Effector CD8-positive, alpha-beta T cell (primary cell): ENCODE measurements around the gene PSMD11.

Source experiments
- DNase-seq: peaks from one replicate; lab custom pipeline; 2025; lab: John Stamatoyannopoulos, UW

PSMD11 gene

DNA sequence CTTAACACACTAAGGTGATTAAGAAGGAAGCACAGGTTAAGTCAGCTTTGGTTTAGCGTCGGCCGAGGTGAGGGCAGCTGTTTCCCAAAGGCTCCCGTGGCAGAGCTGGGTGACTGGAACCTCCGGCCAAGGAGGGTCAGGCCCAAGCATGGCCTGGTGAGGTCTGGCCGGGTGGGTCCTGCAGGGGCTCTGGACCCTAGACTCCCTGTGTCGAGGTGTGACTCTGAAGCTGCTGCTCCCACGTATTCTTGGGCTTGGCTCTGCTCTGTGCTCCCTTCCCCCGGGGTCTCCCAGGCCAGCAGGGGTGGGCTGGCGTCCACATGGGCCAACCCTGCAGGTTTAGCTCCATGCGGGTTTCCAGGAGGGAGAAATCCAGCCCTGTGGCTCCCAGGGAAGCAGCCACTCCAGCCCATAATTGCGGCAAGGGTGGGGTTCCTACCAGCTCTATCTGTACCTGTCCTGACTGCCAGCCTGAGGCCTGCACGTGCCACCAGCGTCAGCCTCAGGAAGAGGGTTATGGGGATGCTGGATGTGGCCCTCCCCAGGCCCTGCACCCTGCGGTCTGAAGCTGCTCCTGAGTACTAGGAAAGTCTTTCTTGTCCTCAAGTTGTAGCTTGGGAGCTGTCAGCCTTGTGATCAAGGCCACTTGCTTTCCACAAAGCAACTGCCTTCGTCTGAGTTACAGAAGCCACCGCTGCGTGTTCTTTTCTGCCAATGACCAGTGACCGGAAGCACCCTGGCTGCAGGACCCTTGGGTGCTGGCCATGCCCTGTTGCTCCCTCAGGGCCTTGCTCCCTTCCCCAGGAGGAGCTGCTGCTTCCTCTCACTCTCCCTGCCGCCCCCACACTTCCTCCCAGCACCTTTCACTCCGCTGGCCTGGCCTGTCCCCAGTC lies 47.3 kb downstream of the PSMD11 start:
- no peak for DNase-seq

DNA sequence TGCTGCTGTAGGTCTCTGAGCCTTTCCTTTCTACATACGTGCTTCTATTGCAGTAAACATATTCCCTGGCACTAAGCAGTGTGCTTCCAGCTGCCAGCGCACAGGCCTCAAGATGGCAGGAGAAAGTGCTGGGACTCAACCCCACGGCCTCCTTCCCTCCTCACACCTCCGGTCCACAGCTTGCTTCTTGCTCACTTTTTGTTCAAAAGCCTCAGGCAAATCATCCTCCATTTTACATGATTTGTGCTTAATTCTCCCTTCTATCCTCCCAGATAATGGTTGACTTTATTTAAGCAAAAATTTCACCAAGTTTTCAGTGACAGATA lies 47.9 kb downstream of the PSMD11 start:
- DNase-seq = no peak

DNA sequence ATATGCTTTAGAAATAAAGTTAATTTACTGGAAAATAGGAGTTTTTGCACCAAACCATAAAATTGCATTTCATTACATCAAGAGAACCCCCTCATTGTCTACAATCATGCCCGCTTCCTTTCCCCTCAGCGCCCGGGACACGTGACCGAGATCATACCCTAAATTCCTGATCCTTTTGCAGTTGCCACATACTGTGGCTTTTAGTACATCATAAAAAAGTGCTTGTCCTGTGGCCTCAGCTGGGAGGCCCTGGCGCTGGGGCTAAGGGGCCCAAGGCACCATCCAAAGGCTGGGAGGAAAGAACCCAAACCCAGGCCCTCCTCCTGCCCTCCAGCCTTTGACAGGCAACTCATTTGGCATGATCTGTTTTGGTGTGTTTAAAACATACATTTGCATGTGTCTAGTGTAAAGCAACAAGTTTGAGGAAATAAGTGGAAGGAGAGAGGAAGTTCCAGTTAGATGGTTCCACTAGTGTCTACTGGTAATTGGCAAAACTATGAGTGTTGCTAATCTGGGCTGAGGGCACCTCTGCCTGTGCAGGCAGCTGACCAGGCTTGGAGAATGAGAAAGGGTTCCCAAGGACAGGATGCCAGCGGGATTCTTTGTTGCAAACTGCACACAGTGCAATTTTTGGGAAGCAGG lies 48.5 kb downstream of the PSMD11 start:
- DNase-seq = no peak

DNA sequence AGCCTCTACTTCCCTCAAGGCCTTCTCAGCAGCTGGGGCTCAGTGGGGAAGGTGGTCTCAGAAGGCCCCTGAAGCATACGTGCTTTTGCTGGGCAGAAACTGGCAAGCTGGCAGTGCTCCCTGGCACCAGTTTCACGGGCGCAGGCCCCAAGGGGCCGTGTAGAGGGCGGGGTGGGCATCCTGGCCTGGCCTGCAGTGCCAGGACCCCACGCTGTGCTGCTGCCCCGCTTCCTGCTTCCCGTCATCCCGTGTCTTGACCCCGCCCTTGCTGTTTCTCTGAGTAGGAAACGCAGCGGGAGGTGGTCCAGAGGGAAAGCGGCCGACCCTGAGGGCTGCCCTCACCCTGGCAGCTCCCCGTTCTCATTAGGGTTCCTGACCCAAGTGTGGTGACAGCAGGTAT lies 49.3 kb downstream of the PSMD11 start:
- DNase-seq = no peak

DNA sequence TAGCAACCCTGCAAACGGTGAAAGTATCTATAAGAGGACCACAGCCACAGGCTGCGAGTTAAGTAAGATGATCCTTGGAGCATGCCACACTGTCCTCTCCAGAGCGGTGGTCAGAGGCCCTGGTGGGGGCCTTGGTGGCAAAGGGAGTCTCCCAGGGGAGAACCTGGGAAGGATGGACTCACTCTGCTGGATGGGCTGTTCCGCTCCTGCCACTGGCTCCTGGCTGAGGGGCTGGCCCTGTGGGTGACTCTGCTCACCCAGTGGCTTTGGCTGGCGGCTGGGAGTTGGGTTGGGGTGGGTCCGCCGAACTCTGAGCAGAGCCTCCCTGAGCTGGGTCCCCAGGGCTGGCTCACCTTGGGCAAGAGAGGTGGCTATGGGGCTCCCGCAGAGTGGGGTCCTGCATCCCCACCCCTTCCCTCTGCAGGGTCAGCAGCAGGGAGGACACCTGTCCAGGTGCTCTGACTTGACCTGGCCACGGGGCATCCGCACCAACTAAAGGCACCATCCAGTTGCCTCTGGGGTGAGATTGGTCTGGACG lies 49.7 kb downstream of the PSMD11 start:
- no peak for DNase-seq

DNA sequence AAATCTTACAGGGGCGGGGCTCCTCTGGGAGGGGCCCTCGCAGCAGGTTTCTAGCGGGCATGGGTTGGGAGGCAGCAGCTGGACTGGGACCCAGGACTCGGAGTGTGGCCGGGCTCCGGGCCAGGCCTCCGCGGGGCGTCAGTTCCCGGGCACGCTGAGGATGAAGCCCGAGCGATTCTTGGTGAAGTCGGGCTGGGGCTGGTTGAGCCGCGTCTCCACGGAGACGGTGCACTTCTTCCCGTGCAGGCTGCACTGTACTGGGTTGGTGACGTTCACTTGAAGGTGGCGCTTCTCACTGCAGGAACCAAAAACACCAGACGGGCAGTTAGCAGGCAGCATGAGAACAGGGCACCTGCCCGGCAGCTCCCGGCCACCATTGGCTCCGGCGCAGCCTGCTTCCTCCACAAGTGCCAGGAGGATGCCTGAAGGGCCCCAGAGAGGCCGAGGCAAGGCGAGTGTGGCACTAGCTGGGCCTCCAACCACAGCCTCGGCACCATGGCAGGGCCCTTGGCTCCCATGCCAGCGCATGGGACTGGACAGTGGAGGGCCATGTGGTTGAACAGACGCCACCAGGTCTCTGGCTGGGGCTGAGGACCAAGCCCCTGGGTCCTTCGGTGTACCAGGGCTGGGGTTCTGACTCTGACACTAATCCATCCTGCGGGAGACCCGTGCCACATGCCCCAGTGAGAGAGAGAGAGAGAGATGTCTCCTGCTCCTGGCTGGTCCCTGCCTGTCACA lies 50.5 kb downstream of the PSMD11 start:
- DNase-seq = no peak

DNA sequence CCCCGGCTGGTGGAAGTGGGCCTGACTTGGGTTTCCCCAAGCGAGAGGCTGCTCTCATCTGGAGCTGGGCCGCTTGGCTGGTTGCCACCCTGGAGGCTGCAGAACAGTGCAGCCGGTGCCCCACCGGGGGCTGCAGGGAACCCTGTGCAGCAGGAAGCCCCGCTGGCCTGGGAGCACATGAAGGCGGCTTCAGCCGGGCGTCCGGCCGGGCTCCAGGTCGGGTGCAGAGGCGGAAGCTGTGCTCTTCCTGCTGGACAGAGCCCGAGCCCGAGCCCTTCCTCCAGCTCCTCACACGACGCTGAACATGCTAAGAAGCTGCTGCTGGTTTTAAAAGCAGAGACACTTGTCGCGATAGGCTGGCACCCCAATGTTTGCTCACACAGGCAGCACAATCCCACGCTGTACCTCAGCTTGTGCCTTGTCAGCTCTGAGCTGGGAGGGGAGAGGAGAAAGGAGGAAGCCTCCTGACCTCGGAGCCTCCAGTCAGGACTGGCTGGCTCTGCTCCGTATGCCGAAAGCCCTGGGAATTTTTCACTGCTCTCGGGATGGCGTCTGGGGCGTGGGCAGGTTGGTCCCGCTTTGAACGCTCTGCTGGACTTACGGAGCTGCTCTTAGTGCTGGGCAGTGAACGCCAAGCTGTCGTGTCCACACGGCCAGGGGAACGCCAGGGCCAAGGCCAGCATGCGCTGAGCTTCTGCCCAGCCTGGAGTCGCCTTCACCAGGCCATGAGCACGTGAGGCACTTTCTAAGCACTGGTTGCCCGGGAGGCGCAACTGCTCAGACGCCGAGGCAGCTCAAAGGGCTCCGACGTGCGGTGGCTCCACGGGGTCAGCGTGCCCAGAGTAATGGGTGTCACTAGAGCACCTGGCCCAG lies 51.3 kb downstream of the PSMD11 start:
- DNase-seq = no peak

DNA sequence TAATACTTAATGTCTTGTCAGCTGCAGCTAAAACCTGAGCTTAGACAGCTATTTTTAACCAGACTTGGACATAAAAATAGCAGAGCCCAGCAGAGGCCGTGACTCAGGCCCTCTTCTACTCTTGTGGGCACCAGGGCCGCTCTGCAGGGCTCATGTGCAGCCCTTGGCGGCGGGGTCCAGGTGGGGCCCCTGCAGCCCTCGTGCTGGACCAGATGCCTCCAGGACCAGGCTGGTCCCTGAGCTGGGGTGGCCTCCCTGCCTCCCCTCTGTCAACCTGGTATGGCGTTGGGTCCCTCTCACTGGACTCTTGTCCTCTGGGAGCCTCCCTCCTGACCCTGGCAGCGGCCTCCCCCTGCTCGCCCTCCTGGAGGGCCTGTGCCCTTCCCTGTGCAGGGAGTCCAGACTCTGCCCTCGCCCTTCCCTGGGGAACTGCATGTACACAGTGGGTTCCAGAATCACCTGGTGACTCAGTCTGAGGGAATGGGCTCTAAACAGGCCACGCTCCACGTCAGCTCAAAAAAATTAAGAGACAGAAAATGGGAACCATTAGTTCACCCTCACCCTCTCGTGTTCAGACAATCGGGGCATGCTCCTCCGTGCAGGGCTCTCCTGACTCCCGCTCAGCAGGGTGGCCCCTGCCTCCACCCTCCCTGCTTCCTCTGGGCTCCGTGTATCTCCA lies 52.2 kb downstream of the PSMD11 start:
- no peak for DNase-seq

DNA sequence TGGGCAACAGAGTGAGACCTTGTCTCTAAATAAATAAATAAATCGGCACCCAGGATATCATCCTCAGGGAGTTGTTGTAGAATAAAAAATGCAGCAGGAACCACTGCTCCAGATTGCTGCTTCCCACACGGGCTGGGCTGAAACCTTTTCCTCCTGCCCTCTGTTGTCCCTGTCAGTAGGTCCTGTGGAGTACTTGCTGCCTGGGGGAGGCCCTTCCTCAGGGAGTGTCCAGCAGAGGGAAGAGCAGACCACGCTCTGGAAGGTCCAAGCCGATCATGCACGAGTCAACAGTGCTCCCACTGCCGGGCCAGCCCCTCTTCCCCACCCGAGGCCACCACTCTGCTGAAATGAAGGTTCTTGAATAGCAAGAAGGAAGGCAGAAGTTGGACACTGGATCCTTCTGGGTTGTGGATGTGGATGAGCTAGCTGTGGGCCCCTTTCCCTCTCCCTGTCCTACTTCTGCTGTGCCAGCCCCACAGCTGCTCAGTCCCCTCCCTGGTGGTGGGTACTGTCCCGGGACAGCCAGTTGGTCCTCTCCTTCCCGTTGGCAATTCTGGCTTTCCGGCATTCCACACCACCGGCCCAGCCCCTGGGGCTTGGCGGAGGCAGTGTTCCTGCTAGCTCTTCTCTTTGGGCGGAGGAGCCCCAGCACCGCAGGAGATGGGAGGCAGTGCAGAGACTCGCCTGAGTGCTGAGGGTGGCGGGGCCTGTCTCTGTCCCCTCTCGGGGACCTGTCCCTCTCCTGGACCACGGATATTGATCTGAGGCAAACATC lies 53.3 kb downstream of the PSMD11 start:
- DNase-seq = no peak

DNA sequence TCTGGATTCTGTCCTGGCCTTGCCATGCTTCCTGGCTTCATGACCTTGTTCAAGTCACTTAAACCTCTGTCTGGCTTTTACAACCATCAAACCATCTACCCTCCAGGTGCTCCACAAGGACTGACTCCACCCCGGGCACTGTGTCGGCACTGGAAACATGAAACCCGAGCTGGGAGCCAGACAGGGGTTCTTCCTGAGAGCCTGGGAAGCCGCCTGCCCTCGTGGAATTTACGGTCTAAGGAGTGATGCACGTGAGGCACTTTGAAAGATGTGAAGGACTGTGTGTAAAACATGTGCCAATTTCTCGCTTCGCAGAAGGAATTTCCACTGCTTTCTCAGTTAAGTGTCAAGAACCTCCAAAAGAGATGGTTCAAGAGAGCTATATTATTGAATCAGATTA lies 54.1 kb downstream of the PSMD11 start:
- DNase-seq = no peak

DNA sequence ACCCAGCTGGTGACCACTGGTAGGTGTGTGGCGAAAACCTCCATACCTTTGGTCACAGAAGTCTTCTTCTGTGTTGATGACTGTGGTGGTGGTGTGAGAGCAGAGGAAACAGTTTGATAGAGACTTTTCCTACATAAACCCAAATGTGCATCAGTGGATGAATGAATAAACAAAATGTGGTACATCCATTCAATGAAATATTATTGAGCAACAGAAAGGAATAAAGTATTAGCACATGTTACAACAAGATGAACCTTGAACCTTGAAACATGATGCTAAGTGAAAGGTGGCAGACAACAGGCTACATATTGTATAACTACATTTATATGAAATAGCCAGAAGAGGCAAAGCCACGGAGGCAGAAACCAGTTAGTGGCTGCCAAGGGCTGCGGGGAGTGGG lies 57.7 kb downstream of the PSMD11 start:
- no peak for DNase-seq

DNA sequence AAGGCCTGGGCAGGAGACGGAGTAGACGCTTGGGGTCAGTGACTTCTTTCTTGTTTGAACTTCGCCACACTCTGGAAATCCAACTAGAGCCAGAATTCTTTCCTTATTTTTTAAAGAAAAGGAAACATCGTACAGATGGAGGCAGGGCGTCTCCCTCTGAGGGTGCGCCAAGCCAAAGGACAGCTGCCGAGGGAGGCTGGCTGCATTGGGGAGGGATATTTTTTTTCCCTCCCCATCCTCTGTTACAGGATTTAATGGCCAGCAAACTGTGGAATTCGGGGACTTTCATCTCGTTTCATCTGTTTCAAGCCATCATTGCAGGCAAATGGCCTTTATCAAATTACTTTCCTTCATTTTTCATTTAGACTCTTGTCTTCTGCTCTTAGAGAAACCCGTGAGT lies 58.4 kb downstream of the PSMD11 start:
- DNase-seq = no peak

DNA sequence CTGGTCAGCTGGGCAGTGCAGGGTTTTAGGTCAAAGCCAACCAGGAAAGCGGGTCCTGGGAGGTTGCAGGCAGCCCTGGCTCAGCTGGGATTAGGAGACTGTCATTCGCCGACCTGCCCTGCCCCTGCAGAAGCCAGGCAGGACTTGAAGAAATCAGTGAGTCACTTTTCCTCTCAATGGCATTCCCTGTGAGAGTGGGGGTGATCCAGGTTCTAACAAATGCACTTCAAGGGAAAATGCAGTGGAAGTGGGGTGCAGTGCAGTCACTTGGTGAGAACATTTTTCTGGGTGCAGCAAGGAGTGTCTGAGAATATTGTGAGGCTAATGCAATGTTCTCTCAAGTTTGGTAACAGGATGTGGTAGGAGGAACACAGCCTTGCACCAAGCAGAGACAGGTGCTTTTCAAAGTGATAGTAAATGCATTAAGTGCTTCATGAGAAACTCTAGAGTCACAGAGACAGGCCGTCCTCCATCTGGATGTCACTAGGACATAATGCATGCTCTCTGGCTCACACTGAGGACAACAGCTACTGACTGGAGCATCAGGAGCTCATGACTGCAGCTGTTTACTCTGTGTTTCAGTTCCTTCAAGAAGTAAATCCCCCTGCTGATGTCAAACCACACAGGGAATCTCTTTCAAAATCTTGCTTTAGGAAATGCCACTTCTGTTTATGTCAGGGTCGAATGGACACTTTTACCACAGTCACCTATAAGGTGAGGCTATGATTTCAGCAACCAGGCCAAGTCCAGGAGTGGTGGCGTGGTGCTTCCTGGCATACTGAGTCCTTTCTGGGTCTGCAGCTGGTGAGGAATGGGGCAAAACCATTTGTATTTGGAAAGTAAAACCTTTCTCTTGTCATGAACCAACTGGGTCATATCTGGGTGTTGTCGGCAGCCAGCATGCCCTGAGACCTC lies 59.2 kb downstream of the PSMD11 start:
- no peak for DNase-seq

DNA sequence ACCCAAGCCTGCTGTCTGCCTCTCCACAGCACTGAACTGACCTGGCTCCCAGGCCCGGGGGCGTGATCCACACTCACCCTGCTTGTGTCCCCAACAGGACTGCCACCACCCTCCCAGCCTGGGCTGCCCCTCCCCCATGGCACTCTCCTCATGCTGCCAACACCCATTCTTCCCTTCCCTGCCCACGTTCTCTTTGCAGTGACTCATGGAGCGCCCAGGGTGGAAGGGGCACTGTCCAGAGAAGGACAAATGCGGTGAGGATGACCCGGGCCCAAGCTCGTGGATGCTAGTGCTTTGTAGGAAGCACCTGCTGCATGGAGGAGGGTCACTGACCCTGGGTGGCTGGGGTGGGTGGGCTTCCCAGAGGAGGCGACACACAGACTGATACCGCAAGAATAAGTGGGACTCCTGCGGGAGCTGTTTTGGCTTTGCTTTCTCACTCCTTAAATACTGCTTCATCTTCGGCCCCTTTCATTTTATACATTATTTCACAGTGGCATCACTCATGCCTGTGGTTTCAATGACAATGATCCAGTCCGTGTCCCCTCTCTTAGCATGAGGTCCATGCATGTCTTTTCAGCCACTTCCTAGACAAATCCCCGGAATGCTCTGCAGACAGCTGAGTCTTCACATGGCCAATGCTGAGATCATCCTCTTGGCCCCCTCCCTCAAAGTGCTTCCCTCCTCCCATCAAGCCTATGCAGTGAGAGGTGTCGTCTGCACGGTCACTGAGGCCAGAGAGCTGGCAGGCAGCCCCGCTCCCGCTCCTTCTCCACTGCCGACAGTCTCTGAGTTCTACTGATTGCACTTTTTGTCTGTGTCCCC lies 60.1 kb downstream of the PSMD11 start:
- DNase-seq = no peak

DNA sequence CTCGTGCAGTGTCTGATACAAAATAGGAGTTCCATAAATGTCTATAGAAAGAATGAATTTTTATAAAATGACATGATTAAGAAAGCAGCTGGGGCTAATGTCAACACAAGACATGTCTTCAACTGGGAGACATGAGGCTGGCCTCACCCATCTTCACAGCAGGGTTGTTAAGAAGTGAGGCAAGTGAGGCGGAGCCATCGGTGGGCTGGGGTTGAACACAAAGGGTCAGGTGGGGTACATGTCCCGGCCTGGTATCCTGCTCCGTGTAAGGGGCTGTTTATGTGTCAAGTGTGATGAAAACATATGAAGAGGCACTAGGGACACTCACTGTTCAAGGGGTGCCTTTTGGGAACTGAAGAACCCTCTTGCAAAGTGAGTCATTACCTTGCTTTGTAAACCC lies 64.6 kb downstream of the PSMD11 start:
- DNase-seq = no peak

DNA sequence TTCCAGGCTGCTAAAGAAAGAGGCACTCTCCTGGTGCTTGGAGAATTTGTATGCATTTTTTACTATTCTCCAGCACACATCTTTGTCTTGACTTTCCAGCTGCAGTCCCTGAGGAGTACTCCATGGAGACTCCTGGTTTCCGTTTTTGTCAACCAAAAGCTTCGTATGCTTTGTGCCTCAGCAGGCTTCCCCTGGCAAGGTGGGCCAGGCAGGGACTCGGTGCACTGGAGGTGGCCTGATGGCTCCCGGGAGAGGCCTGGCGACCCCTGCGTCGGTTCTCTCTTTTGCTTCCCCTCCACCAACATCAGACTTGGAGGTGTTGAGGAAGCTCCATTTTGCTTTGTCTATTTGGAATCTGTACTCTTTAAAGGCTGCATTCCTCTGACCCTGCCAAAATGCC lies 66.2 kb downstream of the PSMD11 start:
- DNase-seq = no peak

DNA sequence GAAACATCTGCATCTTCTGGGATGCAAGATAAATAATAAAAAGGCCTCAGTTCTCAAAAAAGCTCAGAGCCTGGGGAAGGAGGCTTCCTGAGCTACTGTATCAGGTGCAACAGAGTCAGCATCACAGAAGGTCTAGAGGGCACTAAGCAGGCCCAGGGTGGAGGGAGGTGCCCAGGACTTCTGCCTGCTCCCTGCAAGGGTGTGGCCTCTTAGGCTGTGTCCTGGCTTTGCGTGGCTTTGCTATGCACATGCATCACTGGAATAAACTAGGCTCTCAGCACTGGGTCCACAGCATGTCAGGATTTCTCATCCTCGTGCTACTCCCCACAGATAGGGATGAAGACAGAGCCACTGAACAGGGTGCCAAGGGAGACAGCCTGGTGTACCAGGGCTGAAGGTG lies 68.0 kb downstream of the PSMD11 start:
- DNase-seq = no peak

DNA sequence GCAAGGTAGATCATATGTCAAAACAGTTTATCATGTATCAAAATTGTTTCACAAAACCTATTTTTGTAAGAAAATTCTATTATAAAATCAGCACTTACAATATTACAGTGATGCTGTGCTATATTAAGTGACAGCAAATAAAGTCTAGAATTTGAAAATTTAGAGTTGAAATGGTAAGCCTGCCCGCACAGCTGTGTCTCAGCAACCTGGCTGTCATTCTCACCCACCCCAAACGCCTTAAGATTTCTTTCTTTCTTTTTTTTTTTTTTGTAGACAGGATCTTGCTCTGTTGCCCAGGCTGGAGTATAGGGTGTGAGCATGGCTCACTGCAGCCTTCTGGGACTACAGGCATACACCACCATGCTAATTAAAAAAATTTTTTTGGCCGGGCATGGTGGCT lies 69.3 kb downstream of the PSMD11 start:
- DNase-seq = no peak
